Adrenal gland (tissue), 5 donors: ENCODE data around the gene ZNF391.

ENCODE experiments used
- POLR2A ChIP-seq, 2 donors: fragments of 450-650 bp; IDR thresholded peaks; one replicate each; pipeline ENCODE4 v1.6.1; 2017; ENCODE audit warnings: antibody characterized with exemption in 2 of 2, mild to moderate bottlenecking in 2 of 2, moderate library complexity in 1 of 2
- TF ChIP-seq, protein P1 (sequence below), 6 experiments: fragments of 450-650 bp in 4 of 6; fragments of 200-600 bp in 2 of 6; sonication (generic) in 1 of 6; IDR thresholded peaks; 1 replicate in 5 of 6; 2 replicates in 1 of 6; pipeline versions ENCODE4 v1.5.1 to v1.8.0; 2016 to 2021; ENCODE audit warnings: antibody characterized with exemption in 6 of 6, mild to moderate bottlenecking in 2 of 6, moderate library complexity in 1 of 6
- donor health status: DM: no; HTN: no; CAD: no.

DNA sequence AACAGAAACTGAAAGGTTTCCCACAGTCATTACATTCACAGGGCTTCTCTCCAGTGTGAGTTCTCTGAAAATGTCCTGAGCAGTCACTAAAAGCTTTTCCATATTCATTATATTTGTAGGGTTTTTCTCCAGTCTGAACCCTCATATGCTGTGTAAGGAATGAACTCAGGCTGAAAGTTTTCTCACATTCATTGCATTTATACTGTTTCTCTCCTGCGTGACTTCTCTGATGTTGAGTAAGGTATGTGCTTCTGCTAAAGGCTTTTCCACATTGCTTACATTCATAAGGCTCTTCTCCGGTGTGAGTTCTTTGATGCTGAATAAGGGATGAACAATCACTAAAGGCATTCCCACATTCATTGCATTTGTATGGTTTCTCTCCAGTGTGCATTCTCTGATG is 29.8 kb upstream of the ZNF391 start:
- TF ChIP-seq, protein P1, sequence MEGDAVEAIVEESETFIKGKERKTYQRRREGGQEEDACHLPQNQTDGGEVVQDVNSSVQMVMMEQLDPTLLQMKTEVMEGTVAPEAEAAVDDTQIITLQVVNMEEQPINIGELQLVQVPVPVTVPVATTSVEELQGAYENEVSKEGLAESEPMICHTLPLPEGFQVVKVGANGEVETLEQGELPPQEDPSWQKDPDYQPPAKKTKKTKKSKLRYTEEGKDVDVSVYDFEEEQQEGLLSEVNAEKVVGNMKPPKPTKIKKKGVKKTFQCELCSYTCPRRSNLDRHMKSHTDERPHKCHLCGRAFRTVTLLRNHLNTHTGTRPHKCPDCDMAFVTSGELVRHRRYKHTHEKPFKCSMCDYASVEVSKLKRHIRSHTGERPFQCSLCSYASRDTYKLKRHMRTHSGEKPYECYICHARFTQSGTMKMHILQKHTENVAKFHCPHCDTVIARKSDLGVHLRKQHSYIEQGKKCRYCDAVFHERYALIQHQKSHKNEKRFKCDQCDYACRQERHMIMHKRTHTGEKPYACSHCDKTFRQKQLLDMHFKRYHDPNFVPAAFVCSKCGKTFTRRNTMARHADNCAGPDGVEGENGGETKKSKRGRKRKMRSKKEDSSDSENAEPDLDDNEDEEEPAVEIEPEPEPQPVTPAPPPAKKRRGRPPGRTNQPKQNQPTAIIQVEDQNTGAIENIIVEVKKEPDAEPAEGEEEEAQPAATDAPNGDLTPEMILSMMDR (IDR thresholded peaks at IDR 0.05) = no peak
- no peak for TF ChIP-seq POLR2A (IDR thresholded peaks at IDR 0.05)
